Posterior cingulate gyrus (tissue), 11 donors: Measurements from ENCODE around the gene IKZF4.
"Not testable (repeated sequence)": the region's sequence is repeated elsewhere in the genome, so short reads cannot be mapped to it uniquely, and the experiment has no call there.

ENCODE experiments used
- DNase-seq, 10 donors: peaks; one replicate each; pipeline versions ENCODE4 v3.0.0 to v3.0.0-alpha.2; 2020 to 2021; ENCODE audit warnings: mixed read lengths in 3 of 10
- intact Hi-C: fragments of 100-400 bp; cut with DNase I; formaldehyde crosslinking; loops from one replicate; pipeline ENCODE4 v1.15.1; 2023

The IKZF4 gene

DNA sequence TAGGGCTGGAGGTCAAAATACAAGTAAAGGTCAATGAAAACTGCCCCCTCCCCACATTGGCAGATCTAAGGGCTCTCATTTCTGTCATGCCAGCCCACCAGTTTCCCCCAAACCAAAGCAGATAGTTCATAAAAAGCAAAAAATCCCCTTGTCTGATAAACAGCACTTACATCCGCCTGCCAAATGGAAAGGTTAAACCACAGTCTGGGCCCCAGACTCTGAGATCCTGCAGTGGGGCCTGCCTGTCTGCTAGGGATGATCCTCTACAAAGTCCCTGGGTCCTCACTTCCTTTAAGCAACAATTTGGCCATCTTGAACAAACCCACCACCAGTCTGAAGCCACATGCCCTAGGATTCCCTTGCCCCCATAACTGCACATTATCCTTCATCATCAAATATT is 11.1 kb downstream of the IKZF4 start:
- no peak for DNase-seq
- intact Hi-C loops = no loop called here

DNA sequence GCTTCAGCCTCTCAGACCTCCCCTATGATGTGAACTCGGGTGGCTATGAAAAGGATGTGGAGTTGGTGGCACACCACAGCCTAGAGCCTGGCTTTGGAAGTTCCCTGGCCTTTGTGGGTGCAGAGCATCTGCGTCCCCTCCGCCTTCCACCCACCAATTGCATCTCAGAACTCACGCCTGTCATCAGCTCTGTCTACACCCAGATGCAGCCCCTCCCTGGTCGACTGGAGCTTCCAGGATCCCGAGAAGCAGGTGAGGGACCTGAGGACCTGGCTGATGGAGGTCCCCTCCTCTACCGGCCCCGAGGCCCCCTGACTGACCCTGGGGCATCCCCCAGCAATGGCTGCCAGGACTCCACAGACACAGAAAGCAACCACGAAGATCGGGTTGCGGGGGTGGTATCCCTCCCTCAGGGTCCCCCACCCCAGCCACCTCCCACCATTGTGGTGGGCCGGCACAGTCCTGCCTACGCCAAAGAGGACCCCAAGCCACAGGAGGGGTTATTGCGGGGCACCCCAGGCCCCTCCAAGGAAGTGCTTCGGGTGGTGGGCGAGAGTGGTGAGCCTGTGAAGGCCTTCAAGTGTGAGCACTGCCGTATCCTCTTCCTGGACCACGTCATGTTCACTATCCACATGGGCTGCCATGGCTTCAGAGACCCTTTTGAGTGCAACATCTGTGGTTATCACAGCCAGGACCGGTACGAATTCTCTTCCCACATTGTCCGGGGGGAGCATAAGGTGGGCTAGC is 13.9 kb downstream of the IKZF4 start:
- no peak for DNase-seq
- intact Hi-C loops = no loop called here

DNA sequence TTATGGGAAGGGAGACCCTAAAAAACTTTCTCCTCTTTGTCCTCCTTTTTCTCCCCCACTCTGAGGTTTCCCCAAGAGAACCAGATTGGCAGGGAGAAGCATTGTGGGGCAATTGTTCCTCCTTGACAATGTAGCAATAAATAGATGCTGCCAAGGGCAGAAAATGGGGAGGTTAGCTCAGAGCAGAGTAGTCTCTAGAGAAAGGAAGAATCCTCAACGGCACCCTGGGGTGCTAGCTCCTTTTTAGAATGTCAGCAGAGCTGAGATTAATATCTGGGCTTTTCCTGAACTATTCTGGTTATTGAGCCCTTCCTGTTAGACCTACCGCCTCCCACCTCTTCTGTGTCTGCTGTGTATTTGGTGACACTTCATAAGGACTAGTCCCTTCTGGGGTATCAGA is 16.3 kb downstream of the IKZF4 start:
- no peak for DNase-seq
- intact Hi-C loops = no loop called here

- intact Hi-C loops = no loop called here
- DNase-seq = no peak
These were observed 17.3 kb downstream of the IKZF4 start for GRCh38 chr12:56038022-56038655.

GRCh38 chr12:56040151-56040550 is 19.3 kb downstream of the IKZF4 start:
- intact Hi-C loops = loop anchor here (2.0 to 5.0 kb wide), 3 partner anchors 42 to 297 kb away; partner anchors contain the start of genes ERBB3, GDF11, RPL41 and ZC3H10
- no peak for DNase-seq

DNA sequence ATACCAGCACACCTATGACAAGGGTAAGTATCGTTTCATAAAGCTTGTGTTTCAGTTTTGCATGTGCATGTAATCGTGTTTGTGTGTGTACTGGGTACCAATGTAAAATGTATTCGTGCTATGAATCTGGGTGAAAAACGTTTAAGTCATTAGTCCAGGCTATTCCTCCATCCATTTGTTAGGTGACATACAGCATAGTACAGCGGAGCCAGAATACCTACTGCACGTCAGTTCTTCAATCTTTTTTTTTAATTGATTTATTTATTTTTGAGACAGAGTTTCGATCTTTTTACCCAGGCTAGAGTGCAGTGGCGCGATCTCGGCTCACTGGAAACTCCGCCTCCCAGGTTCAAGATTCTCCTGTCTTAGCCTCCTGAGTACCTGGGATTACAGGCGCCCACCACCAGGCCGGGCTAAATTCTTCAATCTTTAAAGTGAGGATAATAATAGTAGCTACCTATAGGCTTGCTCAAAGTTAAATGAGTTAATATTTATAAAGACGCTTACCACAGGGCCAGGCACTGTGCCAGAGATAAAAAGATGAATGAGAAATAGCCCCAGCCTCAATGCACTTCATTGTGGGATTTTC is 20.2 kb downstream of the IKZF4 start:
- intact Hi-C loops = loop anchor here (1.0 to 5.0 kb wide), 4 partner anchors 41 to 298 kb away; partner anchors contain the start of genes ERBB3, GDF11, RPL41 and ZC3H10
- DNase-seq = no peak

- intact Hi-C loops = loop anchor here (1.0 to 5.0 kb wide), 4 partner anchors 41 to 299 kb away; partner anchors contain the start of genes ERBB3, GDF11, RPL41 and ZC3H10
- peak; percentile 80 to 98 (median 90) for DNase-seq
These were observed 20.9 kb downstream of the IKZF4 start, which contains the start of gene RPS26 for GRCh38 chr12:56041552-56042429. Gene RPS26, plus strand, starts transcription at chr12:56041918. Its CDS starts 249 bp downstream, at chr12:56042167.

DNA sequence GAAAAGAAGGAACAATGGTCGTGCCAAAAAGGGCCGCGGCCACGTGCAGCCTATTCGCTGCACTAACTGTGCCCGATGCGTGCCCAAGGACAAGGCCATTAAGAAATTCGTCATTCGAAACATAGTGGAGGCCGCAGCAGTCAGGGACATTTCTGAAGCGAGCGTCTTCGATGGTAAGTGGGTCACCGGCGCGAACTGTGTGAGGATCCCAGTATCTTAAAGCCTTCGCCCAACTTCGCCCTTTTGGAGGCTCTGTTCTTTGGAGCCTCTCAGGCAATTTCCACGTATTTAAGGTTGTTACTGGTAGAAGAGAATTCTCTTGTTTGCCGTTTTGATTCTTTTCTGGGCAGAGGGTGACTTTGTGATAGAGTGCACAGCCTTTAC is 21.6 kb downstream of the IKZF4 start:
- not testable (repeated sequence) for DNase-seq
- intact Hi-C loops = loop anchor here (5.0 kb wide), 2 partner anchors 40 to 75 kb away; partner anchors contain the start of genes ERBB3, RPL41 and ZC3H10

DNA sequence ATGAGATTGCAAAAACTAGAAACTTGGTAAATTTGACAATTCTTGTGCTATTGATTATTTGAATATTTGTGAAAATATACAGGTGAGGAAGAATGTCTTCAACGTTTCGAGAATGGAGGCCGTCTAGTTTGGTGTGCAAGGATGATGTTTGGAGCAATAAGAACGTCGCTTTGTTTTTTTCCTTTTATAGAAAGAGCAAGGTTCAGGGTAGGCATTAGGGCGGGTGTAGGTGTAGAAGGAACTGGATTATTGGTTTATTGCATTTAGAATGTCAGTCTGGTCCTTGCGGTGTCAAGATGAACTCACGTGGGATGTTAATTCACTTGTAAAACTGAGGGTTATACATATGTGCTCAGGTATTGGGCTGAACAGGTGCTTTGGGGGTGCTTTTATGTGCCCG is 22.0 kb downstream of the IKZF4 start:
- no peak for DNase-seq
- intact Hi-C loops = loop anchor here (5.0 kb wide), 2 partner anchors 39 to 74 kb away; partner anchors contain the start of genes ERBB3, RPL41 and ZC3H10

DNA sequence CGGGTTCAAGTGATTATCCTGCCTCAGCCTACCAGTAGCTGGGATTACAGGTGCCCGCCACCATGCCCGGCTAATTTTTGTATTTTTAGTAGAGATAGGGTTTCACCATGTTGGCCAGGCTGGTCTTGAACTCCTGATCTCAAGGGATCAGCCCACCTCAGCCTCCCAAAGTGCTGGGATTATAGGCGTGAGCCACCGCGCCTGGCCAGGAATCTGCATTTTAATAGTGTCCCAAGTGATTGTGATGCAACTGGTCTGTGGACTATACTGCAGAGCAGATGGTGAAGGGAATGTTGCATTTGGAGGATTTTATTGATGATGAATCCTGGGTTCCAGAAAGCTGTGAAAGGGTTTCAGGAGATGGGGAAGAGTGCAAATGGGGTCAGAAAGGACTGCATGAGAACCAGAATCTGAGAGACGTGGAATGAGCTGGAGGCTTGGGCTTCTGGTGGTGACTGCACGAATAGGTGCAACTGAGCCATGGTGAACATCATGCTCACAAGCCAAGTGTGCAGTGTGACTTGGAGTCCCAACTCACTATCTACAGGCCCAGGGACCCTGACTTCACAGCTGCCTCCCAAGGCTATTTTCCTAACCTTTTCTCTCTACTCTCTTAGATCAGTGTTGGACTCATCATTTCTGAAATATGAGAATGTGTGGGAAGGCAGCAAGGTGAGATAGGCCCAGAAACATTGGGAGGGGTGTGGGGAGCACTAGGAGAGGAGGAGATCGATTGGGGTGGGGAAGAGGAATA is 25.4 kb downstream of the IKZF4 start:
- intact Hi-C loops = loop anchor here (5.0 kb wide), 1 partner anchor 56 kb away; the partner anchor contains the start of gene PA2G4

GRCh38 chr12:56053407-56053893 is 32.6 kb downstream of the IKZF4 start:
- intact Hi-C loops = no loop called here

More for the DNA sequence above, 25.4 kb downstream of the IKZF4 start:
- DNase-seq = no peak

GRCh38 chr12:56059964-56060363 is 39.1 kb downstream of the IKZF4 start:
- DNase-seq, intact Hi-C loops: not testable (repeated sequence)

More at GRCh38 chr12:56053407-56053893, 32.6 kb downstream of the IKZF4 start:
- no peak for DNase-seq

- intact Hi-C loops = no loop called here
- no peak for DNase-seq
These were observed 41.1 kb downstream of the IKZF4 start for GRCh38 chr12:56061982-56062381.

- intact Hi-C loops = no loop called here
- no peak for DNase-seq
These were observed 42.2 kb downstream of the IKZF4 start for GRCh38 chr12:56062996-56063395.

DNA sequence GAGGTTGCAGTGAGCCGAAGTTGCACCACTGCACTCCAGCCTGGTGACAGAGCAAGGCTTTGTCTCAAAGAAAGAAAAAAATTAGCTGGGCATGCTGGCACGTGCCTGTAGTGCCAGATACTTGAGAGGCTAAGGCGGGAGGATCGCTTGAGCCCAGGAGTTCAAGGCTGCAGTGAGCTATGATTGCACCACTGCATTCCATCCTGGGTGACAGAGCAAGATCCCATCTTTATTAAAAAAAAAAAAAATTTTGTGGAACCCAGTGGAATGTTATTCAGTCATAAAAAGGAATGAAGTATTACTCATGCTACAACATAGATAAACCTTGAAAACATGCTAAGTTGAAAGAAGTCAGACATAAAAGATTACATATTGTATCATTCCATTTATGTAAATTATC is 50.8 kb downstream of the IKZF4 start:
- peak in 1 of 10 donors; percentile 20 for DNase-seq
- intact Hi-C loops = no loop called here

GRCh38 chr12:56074396-56074795 is 53.6 kb downstream of the IKZF4 start:
- peak in 1 of 10 donors; percentile 1 for DNase-seq
- intact Hi-C loops = no loop called here

DNA sequence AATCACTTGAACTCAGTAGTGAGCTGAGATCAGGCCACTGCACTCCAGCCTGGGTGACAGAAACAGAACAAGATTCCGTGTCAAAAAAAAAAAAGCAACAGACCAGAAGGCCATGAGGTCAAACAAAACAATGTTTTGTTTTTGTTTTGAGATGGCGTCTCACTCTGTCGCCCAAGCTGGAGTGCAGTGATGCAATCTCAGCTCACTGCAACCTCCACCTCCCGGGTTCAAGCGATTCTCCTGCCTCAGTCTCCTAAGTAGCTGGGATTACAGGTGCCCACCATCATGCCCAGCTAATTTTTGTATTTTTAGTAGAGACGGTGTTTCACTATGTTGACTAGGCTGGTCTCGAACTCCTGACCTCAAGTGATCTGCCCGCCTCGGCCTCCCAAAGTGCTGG is 57.1 kb downstream of the IKZF4 start:
- intact Hi-C loops = not testable (repeated sequence)
- peak in 1 of 10 donors; percentile 14 for DNase-seq

DNA sequence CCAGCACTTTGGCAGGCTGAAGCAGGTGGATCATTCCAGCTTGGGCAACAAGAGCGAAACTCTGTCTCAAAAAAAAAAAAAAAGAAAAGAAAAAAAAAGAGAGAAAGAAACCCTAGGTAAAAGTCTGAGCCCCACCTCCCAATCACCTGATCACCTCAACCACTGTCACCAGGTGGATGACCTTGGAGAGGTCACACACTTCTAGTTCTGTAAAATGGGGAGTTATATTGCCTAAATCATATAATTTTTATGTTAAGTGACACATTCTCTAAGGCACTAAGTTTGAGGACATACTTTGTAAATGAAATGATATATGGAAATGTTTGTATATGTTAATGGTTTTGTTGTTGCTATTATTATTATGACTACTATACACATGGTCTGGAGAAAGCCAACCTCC is 57.6 kb downstream of the IKZF4 start:
- intact Hi-C loops = no loop called here
- DNase-seq = no peak
